ENCODE results near the gene RAD23B.

Gene RAD23B

DNA sequence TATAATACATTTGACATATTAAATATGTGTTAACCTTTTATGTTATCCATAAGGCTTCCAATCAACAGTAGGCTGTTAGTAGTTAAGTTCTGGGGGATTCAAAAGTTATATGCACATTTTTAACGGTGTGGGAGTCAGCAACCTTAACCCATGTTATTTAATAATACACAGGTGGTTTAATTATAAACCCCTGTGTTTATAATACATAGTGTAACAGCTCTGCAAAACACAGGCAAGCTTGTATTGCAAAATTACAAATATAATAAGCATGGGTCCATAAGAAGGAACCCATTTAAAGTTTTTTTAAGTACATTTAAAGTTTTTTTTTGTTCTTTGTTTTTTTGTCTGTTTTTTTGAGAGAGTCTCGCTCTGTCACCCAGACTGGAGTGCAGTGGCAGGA, 14.5 kb upstream of the RAD23B start:
- no peak for DNase-seq (ENCODE audit: low spot score)

DNA sequence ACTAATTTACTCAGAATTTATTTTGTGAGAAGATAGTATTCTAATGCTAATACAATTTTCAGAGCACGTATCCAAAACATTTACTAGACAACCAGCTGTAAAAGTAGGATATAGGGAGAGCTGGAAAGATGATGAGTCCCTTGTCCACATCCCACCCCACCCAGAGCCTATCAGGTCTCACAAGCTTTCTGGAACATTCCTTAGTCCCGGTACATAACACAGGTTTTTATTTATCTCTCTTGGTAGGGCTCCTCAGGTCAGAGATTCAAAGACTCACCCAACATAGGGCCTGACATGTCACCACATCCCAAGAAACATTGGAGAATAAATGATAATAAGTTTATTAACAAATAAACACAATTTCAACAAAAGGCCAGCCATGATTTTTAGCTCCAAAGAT, 13.8 kb upstream of the RAD23B start:
- no peak for DNase-seq (ENCODE audit: low spot score)

DNA sequence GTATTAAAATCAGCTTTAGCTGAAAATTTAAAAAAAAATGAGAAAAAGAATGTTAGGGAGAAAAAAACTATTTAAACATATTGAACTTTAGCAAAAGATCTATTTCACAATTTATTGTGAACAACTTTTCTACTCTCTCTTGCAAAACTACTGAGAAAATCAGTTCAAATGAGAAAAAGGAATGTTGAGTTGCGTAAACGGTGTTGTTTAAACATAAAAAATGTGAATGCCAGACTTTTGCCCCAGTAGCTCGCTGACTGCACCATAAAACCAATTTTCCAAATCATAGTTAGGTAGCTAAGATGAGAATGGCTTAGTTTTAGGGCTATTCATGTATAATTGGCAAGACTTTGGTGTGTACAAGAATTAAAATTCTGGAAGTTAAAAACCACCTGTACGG, 13.4 kb upstream of the RAD23B start:
- DNase-seq (ENCODE audit: low spot score) = no peak

DNA sequence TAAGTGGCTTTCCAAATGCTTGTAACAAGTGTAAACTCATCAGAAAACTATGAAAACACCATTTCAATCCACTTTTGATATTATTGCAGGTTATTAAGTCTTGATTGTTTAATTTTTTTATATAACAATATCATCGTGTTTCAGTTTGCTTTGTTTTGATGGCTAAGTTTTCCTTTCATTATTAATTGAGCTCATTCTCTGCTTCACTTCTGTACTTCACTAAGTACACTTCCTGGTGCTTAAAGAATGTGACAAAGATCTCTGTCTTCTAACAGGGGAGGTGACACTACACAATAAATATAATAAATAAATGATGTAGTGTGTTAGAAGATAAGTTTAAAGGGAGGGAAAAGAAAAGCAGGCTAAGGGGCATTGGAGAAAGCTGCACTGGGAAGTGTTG, 13.0 kb upstream of the RAD23B start:
- no peak for DNase-seq (ENCODE audit: low spot score)

DNA sequence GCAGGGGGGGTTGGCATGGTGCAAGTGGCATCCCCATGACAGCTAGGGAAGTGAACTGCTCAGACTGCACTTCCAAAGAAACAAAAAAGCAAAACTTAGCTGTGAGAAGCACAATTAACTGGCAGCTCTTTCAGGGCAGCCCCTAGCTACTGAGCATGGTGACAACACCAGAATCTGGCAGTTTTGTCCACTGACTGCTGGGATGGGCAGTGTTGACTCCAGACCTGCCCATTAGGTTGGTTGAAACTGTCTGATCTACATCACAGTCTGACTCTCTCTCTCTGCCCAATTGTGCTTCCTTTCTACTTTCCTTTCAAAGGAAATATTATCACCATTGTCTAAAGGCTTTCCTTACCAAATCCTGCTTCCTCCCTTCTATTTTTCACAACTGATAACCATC, 12.5 kb upstream of the RAD23B start:
- no peak for DNase-seq (ENCODE audit: low spot score)

DNA sequence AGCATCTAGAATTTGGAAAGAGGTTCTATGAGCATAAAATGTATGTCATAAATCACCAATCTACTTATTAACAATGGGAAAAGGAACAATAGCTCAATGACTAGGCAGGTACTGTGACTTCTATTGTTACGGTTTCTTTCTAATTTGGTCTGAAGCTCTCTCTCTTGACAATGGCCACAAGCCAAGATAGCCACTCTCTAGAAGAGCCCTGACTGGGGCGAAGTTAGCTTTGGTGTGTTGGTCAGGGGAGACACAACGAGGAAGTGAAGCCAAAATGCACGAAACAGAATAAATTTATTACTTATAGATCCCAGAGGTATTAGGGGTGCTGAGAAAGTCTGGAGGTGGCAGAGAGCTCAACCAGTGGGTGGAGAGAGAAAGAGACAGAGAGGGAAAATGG, 9.4 kb upstream of the RAD23B start:
- no peak for DNase-seq (ENCODE audit: low spot score)

DNA sequence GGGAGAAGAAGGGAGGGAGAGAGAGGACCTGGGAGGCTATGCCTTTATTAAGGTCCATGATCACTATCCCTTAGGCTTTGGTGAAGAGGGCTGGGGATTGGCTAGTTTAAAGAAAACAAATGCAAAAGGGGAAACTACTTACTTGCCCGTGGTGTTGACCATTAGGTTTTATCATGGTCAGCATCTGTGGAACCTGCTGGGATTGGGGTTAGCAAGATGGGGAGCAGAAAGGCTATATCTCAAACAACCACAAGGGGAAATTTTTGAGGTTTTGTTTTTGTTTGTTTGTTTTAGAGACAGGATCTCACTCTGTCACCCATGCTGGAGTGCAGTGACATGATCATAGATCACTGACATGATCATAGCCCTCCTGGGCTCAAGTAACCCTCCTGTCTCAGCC, 9.0 kb upstream of the RAD23B start:
- DNase-seq (ENCODE audit: low spot score) = no peak

DNA sequence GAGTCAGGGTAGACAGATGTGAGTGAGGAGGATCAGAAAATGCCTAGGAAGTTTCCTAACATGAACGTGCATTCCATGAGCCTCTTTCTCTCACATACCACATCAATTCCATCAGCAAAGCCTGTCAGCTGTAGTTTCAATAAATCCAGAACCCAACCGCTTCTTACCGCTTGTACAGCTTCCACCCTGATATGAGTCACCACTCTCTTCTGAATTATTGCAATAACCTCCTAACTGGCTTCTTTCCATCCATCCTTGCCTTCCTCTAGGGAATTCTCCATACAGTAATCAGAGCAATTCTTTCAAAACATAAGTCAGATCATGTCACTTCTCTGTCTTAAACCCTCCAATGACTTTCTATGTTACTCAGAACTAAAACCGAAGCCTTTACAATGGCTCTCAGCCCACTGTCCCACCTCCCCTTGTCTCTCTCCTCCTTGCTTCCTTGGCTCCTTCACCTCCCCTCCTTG, 8.1 kb upstream of the RAD23B start:
- no peak for DNase-seq (ENCODE audit: low spot score)

DNA sequence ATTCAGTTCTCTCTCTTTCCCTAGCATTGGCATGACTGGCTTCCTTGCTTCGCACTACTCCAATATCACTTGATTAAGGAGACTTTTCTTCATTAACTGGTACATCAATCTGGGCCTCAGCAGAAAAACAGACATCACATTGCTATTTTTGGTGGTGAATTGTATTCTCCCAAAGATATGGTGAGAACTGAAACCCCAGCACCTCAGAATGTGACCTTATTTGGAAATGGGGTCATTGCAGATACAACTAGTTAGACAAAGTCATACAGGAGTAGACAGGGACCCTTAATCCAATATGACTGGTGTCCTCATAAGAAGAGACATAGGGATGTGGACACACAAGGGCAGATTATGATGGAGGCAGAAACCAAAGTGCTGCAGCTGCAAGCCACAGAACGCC, 7.5 kb upstream of the RAD23B start:
- DNase-seq (ENCODE audit: low spot score) = no peak

DNA sequence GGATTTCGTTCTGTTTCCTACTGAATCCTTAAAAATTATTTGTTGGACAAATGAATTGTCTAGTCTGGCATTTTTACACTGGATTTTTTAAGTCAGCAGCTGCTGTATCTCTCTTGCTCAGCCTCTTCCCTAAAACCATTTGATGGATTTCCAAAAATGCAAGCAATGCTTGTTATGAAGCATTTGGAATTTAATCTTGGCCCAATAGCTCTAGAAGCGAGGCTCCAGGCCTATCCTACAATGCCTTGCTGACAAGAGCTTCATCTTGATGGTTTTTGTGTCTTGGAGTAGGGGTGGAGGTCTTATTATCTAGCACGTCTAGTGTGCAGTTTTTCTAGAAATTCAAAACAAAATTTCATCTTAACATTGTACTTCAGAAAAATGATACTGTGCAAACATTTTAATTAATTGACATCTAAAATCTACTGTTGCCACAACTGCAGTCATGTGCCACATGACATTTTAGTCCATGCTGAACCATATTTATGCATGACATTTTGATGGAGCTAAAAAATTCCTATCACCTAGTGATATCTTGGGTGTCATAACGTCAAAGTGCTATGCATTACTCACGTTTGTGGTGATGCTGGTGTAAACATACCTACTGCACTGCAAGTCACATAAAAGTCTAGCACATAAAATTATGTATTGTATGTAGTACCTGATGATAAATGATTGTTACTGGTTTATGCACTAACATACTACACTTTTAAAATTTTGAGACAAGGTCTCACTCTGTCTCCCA, 5.9 kb upstream of the RAD23B start:
- DNase-seq (ENCODE audit: low spot score) = no peak

DNA sequence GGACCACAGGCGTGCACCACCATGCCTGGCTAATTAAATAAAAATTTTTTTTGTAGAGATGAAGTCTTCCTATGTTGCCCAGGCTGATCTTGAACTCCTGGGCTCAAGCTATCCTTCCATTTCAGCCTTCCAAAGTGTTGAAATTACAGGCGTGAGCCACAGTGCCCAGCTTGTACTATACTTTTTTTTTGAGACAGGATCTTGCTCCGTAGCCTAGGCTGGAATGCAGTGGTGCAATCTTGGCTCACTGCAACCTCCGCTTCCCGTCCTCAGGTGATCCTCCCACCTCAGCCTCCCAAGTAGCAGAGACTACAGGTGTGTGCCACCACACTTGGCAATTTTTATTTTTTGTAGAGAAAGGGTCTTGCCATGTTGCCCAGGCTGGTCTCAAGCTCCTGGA, 5.3 kb upstream of the RAD23B start:
- no peak for DNase-seq (ENCODE audit: low spot score)

DNA sequence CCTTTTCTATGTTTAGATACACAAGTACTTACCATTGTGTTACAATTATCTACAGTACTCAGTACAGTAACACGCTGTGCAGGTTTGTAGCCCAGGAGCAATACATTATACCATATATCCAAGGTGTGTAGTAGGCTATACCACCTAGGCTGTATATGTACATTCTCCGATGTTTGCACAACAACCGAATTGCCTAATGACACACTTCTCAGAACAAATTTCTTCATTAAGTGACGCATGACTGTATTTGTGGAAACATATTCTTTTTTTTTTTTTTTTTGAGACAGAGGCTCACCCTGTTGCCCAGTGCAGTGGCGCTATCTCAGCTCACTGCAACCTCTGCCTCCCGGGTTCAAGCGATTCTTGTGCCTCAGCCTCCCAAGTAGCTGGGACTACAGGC, 4.0 kb upstream of the RAD23B start:
- DNase-seq (ENCODE audit: low spot score) = no peak

DNA sequence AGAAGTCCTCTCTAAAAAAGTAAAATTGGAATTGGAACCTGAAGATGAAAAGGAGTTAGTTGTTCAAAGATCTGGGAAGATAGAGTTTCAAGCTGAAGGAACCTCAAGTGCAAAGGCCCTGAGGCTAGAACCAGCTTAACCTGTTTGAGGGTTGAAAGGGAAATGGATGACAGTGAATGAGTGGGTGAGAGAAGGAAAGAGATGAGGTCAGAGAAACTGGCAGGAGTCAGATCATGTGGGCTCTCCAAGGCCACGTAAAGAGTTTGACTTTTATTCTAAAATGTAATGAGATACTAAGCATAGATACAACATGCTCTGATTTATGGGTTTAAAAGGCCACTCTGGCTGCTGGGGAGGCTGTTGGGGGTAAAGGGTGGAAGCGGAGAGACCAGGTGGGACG, 2.5 kb upstream of the RAD23B start:
- no peak for DNase-seq (ENCODE audit: low spot score)

DNA sequence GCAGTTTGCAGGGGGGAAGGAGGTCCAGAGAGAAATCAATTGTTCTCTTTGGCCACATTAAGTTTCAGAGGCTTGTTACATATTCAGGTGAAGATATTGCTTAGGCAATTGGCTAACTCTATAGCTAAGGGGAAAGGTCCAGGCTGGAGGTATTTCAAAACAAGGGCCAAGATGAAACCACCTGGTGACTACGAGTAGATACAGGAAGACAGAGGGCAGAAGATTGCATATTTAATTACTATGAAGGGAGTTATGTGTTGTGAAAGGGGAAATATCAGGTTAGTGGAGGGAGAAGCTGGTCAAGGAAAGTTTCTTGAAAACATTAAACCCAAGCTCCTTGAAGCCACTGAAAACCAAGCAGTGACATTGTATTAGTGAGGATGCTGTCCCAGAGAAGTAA, 1.9 kb upstream of the RAD23B start:
- no peak for DNase-seq (ENCODE audit: low spot score)

DNA sequence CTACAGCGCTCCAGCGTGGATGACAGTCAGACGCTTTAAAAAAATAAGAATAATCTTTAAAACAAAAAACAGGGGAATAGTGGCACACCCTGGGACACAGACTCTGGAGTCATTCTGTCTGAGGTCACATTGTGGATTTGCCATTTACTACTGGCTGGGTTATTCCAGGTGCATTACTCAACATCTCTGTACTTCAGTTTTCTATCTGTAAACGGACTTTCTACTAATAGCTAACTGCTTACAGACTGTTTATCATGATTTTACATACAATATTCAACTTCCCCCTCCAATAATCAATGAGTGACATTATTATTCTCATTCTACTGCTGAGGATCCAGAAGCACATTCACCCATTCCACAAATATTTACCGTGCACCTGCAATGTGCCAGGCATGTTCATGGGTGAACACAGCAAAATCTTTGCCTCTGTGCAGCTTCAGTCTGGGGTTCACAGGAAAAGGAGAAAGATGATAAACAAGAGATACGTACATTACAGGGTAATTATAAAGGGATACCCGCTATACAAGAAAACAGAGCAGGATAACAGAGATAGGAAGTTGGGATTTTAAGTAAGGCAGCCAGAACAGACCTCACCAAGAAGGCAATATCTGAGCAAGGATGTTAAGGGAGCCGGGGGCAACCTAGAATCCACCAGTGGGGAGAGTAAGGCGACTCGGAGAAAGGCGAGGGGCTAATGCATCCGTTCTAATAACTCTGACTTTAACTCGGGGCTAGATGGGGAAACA, 984 bp upstream of the RAD23B start:
- DNase-seq (ENCODE audit: low spot score) = no peak

DNA sequence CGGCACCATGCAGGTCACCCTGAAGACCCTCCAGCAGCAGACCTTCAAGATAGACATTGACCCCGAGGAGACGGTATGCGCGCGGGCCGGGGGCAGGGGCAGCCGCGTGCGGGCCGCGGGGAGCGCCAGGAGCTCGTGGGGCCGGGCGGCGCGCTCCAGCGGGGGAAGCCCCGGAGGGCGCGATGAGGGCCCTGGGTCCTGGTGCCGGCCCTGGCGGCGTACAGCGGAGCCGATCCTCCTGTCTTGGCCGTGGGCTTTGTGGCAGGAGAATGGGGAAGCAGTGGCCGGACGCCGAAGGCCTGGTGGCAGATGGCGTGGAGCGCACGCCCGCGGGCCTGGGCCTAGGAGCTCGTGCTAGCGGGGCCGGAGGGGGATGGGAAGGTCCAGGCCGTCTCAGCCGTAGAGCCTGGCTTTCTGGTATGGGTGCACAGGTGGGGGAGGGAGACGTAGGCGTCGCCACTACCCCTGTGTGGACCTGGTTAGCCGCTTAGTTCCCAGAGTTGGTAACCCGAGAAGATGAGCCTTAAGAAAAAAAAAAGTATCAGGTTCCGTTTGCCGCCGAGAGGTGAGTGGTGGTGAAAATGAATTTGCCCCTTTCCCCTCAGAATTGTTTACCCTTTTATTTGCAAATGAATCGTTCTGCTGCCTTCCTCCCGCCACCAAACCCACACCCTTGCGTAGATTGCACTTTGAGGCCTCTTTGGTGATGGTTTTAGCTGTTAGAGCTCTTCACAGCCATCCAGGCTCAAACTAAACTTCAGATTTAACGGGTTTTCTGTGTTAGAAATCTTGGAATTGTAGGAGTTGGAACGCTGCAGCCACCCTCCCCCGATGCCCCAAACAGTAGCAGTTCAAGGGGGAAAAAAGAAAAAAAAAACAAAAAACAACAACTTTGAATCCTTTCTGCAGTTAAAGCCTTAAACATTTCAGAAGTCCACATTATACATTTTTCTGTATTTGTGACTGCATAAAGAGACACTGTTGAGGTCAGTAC, 841 bp downstream of the RAD23B start:
- DNase-seq (ENCODE audit: low spot score) = peak; percentile 80

DNA sequence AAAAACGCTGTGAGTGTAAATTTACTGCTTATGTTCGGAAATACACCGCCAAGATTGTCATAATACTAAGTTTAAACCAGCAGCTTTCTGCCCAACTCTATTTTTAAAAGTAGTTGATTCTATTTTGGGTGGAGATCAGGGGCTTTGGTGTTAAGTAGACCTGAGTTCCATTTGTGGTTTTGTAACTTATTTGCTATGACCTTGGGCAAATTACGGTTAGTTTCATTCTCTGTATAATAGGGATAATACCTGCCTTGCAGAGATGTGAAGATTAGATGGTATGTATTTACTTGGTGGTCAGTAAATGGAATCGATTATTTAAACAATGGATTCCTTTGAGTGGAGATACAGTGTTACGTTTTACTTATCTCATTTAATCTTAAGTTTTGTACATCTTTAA, 1.6 kb downstream of the RAD23B start:
- DNase-seq (ENCODE audit: low spot score) = no peak

DNA sequence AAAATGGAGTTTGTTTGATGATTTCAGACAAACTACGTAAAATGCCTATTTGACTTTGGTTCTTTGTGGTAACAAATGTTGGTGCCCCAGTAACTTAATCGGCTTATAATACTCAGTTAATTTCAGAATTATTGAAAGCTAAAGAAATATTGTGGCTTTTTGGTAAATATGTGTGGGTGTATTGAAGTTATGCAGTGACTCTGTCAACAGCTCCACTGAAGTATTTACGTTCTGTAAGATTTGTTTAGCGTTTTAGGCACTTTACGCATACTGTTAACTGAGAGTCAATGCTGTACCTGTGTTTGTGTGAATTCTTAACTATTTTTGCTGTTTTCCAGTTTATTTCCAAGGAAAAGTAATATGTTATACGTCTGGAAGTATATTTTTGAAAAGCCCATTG, 2.2 kb downstream of the RAD23B start:
- DNase-seq (ENCODE audit: low spot score) = no peak

DNA sequence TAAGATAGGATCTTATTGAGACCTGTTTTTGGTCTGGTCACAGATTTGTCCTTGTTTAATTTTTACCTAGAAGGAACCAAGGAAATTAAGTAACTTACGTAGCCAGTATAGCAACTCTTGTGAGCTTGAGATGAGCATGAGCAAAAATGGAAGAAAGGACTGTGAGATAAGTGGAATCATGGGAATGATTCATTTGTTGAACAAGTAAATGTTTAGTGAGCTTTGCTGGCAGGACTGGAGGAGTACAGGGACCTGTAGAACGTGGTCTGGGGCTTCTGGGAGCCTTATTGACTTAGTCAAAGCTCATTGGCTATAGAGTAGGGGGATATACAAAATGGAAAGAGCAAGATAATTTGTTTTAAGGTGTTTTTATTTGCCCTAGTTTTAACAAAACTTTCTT, 3.0 kb downstream of the RAD23B start:
- DNase-seq (ENCODE audit: low spot score) = no peak

DNA sequence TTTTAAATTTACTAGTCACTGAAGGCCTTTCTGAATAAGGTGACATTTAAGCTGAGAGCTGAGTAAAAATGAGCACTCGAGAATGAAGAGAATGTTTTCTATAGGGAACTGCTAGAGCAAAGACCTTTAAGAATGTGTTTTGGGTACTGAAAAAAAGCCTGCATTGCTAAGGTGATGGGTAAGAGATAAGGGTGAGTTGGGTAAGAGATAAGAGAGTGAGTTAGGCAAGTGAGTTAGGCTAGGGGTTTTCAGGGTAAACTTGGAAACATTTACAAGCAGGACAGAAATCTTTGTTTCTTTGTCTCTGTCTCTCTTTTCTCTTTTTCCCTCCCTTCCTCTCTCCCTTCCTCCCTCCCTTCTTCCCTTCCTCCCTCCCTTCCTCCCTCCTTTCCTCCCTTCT, 5.6 kb downstream of the RAD23B start:
- DNase-seq (ENCODE audit: low spot score) = no peak

DNA sequence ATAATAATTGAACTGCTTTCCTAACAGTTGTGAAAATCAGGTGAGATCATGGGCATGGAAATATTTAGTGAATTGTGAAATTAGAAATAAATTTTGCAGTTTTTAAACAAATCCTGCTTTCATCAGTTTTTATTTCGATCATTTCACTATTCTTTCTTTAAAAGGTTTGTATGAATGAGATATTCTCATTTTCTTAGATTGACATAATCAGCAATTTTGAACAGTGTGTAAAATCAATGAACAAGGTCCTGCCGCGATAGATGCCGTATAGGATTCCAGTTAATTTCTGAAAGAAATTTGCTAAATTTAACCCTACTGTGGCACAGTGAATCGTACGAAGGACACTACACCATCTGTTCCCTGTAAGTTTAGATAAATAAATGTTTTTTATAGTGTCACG, 7.5 kb downstream of the RAD23B start:
- no peak for DNase-seq (ENCODE audit: low spot score)

DNA sequence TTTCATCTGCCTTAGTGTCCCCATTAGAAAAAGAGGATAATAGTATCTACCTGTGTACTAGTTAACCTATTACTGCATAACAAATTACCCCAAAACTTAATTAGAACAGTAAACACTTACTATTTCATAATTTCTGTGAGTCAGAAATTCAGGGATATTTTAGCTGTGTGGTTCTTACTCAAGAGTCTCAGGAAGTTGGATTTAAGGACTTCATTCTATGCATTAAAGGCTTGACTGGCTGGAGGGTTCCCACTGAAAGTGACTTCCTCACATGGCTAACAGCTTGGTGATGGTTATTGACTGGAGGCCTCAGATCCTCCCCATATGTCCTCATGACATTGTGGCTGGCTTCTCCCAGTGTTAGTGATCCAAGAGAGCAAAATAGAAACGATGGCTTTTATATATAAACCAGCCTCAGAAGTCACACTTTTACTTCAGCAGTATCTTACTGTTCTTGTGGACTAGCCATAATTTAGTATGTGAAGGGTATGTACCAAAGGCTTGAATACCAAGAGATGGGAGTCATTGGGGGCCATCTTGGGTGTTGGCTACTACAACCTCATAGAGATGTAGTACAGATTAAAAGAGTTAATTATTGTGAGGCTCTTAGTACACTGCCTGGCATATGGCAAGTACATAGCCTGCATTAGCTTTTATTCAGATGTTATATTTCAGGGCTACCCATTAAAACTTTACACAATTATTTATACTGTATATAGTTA, 9.9 kb downstream of the RAD23B start:
- DNase-seq (ENCODE audit: low spot score) = no peak

All from left forelimb (tissue), 1 donor.